ENCODE results near the gene MXD1.

Gene MXD1

GRCh38 chr2:69955029-69955428 is 40.1 kb downstream of the MXD1 start:
- DNase-seq: no peak

- no peak for DNase-seq
These were observed 41.6 kb downstream of the MXD1 start for GRCh38 chr2:69956475-69956979.

- DNase-seq: no peak
These were observed 43.1 kb downstream of the MXD1 start for GRCh38 chr2:69957965-69958364.

- no peak for DNase-seq
These were observed 43.6 kb downstream of the MXD1 start for GRCh38 chr2:69958480-69958879.

- DNase-seq: no peak
These were observed 44.5 kb downstream of the MXD1 start for GRCh38 chr2:69959425-69959824.

GRCh38 chr2:69960821-69961220 is 45.9 kb downstream of the MXD1 start:
- no peak for DNase-seq

- no peak for DNase-seq
These were observed 46.6 kb downstream of the MXD1 start, which contains the start of gene ASPRV1 for GRCh38 chr2:69961496-69961895. ASPRV1 (minus strand) TSS chr2:69961631; CDS start chr2:69961436, 195 bp downstream.

GRCh38 chr2:69962986-69963730 is 48.2 kb downstream of the MXD1 start:
- no peak for DNase-seq

- DNase-seq: no peak
These were observed 49.5 kb downstream of the MXD1 start for GRCh38 chr2:69964353-69964841.

- no peak for DNase-seq
These were observed 51.0 kb downstream of the MXD1 start for GRCh38 chr2:69965756-69966445.

GRCh38 chr2:69966496-69966895 is 51.6 kb downstream of the MXD1 start:
- no peak for DNase-seq

- DNase-seq: no peak
These were observed 53.7 kb downstream of the MXD1 start for GRCh38 chr2:69968609-69969008.

GRCh38 chr2:69969126-69969983 is 54.4 kb downstream of the MXD1 start:
- no peak for DNase-seq

- no peak for DNase-seq
These were observed 55.1 kb downstream of the MXD1 start for GRCh38 chr2:69969991-69970390.

GRCh38 chr2:69972822-69973221 is 57.9 kb downstream of the MXD1 start:
- no peak for DNase-seq

- no peak for DNase-seq
These were observed 58.4 kb downstream of the MXD1 start for GRCh38 chr2:69973335-69973735.

GRCh38 chr2:69975136-69975852 is 60.4 kb downstream of the MXD1 start:
- DNase-seq: no peak

- DNase-seq: no peak
These were observed 61.0 kb downstream of the MXD1 start for GRCh38 chr2:69975853-69976462.

- no peak for DNase-seq
These were observed 62.3 kb downstream of the MXD1 start for GRCh38 chr2:69977186-69977585.

- DNase-seq: no peak
These were observed 63.1 kb downstream of the MXD1 start for GRCh38 chr2:69977906-69978482.

Measured in NCI-H1105 treated with DMSO at 0.1 percent for 48 hours (cell line).